NOMO-1 (cell line): ENCODE results near the gene PLD1.
"Not testable (repeated sequence)": the region's sequence is repeated elsewhere in the genome, so short reads cannot be mapped to it uniquely, and the experiment has no call there.

Source experiments
- DNase-seq, 2 experiments: peaks; one replicate each; lab custom pipeline; 2025; ENCODE audit not compliant: unreplicated experiment in 2 of 2; lab: John Stamatoyannopoulos, UW

The PLD1 gene

DNA sequence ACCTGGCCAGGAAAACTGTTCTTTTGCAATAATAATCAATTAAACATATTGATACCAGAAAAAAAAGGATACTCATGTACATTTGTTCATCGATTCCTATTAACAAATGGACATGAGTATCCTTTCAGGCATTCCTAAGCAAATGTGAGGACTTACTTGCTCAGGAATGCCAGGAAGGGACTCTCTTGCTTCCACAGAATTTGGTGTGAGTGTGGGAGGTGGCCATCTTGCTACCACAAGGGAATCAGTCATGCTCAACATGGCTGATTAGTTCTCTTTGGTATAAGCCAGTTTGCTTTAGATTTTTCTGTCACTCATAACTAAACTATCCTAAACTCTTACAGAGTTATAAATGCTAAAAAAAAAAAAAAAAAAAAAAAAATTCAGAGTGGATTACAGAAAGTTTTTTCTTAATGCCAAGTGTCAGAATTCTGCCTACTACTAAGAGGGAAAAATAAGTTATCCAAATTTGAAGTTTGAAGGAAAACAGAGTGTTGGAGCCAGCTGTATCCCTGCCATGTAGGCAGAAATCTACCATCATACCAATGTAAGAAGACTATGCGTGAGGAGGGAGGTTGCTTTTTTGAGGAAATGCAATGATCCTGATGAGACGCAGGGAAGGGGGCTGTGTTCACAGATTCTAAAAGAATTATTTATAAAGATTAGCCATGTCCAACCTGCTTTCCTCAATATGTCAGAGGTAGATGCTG lies 98.7 kb downstream of the PLD1 start:
- no peak for DNase-seq

DNA sequence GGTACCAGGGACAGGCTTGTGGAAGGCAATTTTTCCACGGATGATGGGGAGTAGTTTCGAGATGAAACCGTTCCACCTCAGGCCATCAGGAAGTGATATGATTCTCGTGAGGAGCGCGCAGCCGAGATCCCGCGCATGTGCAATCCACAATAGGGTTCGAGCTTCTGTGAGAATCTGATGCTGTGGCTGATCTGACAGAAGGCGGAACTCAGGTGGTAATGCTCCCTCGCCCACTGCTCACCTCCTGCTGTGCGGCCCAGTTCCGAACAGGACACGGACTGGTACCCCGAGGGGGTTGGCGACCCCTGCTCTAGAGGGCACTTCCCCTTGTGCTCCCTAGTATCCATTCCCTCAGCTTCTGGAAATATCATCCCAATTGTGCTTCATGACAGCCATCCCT lies 99.9 kb downstream of the PLD1 start:
- no peak for DNase-seq

DNA sequence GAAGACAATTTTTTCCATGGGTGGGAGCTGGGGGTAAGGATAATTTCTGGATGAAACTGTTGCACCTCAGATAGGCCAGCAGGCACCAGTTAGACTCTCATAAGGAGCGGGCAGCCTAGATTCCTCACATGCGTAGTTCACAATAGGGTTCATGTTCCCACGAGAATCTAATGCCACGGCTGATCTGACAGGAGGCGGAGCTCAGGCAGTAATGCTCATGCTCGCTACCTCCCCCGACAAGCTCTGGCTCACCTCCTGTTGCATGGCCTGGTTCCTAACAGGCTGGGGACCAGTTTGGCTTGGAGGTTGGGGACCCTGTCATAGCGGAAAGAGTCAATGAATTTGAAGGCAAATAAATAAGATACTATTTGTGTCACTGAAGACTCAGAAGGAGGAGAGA lies 105.5 kb downstream of the PLD1 start:
- DNase-seq = no peak

DNA sequence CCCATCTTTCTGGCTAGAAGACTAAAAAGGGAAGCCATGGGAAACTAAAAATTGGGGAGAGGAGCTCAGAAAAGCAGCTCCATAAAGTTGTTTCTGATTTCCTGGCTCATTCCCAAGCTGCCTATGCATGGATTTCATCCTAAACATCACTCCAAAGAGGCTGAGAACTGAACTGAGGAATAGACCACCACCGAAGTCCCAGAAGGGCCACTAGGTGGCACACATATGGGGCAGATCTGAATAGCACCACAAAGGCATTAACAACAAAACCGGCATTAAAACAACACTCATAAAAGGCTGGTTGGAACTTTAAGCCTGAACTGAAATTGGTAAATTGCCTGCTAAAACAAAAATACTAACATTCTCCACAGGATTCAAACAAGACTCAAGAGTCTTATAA lies 106.3 kb downstream of the PLD1 start:
- DNase-seq = peak; percentile 8 to 46

DNA sequence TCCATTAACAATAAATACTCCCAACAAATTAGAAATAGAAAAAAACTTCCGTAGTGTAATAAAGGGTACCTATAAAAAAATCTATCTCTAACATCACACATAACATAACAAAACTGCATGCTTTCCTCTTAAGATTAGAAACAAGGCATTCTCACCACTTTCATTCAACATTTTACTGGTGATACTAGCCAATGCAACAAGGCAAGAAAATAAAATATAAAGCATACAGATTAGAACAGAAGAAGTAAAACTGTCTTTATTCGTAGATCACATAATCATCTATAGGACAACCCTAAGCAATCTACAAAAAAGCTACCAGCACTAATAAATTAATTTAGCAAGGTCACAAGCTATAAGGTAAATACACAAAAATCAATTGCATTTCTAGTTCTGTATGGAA lies 107.1 kb downstream of the PLD1 start:
- DNase-seq = no peak

DNA sequence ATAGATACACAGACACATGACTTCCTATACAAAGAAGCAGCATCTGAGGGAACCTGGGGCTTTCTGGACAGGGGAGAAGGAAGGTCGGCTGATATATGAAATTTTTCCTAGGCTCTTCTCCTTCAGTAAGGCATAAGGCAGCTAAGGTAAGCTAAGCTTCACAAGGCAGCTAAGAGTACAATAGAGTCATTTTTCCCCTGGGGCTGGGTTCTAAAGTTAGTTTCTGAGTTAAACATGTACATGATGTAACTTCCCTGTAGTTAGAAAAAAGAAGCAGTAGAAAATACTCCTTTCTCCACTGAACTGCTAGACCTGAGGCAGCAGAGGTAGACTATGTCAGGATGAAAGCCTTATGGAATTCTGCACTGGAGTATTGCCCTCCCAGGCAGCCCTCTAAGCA lies 109.6 kb downstream of the PLD1 start:
- peak in 1 of 2 experiments; percentile 14 for DNase-seq

DNA sequence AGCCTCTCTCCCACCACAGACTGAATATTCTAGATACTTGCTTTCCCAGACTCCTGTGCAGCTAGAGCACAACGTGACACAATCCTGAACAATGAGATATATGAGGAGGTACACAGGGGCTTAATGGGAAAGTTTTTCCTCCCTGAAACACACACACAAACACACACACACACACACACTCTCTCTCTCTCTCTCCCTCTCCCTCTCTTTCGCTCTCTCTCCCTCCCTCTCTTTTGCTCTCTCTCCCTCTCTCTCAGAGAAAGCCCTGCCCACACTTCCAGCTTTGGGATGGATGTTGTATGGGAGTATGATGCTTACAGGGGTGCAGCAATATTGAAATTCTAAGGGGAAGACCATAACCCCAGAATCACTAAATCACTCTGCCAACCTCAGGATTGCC lies 110.1 kb downstream of the PLD1 start:
- no peak for DNase-seq

DNA sequence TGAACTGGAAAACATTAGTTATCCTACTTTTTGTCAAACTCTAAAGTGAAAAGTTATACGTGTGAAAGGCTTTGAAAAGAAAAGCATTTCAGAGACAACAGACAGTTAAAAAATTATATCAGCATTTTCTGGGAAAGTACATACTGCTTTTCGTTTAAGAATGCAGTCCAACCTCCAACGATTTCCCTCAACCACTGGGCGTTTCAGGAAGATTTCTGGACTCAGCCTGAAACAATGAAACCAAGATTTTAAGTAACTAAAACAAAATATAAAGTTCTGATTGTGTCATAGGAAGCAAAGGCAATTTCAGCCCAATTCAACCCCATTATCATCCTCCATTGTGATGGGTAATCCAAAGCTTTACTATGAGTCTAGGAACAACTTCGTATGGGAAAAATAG lies 110.7 kb downstream of the PLD1 start:
- no peak for DNase-seq

DNA sequence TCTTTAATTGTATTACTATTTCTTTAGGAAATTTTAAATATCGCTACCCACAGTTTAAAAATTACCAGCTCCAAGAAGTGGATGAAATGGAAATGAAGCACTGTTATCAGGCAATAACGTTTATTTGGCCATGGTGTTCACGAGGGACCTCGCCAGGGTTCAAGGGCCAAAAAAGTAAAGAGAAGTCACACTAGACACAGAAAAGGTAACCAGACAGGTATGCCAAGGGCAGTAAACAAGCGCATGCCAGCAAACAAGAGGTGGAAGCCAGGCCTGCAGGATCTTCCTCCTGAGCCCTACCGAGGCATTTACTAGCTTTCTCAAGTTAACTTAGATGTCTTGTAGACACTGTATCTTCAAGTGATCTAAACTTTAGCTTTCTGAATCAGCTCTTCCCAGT lies 113.5 kb downstream of the PLD1 start:
- DNase-seq = no peak

DNA sequence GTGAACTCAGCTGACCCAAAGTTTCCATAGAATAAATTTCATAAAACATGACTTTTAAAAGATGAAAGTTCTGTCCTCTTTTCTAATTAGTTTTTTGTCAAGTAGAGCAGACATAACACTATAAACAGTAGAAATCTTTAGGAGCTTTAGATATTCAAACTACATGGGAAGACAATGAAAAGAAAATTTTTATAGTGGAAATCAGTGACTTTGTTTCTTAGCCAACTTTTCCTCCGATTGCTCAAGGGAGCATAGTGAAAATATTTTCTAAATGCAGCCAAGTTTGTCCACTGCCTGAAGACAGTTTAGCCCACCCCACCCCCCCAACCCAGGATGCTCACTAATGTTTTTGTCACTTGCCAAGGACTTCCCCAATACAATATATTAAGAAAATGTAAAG lies 114.9 kb downstream of the PLD1 start:
- no peak for DNase-seq

DNA sequence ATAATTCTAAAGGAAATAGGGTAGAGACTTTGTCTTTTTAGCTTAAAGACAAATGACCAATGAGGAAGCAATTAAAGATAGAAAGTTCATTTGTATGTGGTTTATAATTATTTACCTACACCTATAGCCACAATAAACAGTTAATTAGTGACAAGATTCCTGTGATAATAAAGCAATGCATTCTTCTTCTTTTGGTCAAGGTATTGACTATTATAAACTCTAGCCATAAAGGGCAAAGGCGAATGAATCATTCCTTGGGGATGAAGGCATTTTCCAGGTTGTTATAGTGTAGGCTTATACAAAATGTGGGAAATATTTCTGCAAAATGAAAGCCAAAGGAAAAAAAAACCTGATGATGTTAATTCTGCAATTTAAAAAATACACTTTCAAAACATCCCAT lies 115.4 kb downstream of the PLD1 start:
- DNase-seq = no peak

DNA sequence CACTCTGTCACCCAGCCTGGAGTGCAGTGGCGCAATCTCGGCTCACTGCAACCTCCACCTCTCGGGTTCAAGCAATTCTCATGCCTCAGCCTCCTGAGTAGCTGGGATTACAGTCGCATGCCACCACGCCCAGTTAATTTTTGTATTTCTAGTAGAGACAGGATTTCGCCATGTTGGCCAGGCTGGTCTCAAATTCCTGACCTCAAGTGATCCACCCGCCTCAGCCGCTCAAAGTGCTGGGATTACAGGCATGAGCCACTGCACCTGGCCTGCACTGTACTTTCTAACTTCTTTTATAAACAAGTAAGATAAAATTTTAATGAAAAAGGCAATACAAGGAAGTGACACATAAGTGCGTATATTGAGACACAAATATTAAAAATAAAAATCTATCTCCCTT lies 117.7 kb downstream of the PLD1 start:
- DNase-seq = not testable (repeated sequence)

DNA sequence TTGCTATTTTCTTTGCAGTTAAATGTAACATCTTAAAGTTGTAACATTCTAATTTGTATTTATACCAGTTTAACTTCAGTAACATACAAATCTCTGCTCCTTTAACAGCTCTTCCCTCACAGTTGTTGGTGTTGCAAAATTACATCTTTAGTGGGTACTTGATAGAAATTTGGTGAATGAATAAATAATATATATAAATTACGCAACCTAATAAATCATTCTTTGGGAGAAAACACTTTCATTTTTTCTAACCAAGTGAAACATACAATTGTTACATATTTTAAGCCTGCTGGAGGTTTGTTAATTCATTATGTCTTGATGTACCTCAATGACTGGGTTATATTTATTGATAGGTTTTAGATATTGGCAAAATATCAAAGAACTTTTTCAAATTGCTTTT lies 118.8 kb downstream of the PLD1 start:
- no peak for DNase-seq

DNA sequence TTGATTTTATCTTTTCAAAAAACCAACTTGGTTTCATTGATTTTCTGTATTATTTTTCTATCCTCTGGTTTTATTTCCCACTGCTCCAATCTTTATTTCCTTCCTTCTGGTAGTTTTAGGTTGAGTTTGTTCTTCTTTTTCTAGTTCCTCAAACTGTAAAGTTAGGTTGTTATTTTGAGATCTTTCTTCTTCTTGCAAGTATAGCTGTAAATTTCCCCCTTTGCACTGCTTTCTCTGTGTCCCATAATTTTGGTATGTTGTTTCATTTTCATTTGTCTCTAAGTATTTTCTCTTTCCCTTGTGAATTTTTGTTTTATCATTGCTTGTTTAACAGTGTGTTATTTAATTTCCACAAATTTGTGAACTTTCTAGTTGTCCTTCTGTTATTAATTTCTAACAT lies 120.0 kb downstream of the PLD1 start:
- DNase-seq = peak; percentile 30 to 94

DNA sequence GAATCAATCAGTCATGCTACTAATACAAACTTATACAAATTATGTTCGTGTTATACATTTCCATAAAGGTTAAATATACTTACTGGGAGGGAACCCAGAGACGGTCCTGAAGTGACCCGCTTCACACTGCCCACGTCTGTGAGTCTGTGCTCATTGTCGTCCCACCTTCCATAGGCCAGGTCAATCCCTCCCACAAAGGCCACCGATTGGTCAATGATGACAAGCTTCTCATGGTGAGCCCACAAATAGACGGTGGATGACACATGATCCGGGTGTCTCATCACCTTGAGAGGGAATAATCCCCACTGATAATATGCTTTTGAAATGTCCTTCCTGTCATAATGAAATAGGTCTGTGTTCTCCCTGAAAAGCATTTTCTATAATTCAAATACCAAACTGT lies 121.7 kb downstream of the PLD1 start:
- DNase-seq = no peak

DNA sequence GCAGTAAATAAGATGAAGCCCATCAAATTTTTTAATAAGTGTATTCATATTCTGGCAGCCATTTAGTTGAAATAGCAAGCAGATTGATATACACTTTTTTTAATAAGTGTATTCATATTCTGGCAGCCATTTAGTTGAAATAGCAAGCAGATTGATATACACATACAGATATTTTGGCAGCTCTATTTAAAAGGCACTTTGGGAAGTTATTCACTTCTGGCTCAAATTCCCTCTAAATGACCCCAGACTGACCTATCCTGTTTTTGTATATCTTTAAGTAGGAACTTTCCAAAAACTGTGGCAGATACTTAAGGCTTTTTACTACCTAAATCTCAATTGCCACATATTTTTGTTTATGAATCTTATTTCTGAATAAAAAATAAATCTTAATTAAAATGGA lies 122.3 kb downstream of the PLD1 start:
- no peak for DNase-seq

DNA sequence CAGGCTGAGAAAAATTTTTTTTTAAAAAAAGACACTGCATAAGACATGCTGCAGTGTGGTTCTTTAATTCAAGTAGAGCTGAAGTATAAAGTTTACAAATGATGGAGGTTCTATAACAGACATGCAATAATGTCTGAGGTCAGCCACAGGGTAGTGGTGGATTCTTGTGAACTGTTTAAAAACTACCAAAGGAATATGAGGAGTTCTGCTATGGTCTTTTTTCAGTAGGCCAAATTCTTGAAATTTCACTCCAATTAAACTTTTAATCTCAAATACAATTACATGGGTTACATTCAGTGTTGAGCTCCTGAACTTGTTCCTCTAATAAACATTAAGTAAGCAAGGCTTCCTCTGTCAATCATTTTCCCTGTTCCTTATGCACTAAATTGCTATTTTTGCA lies 122.7 kb downstream of the PLD1 start:
- no peak for DNase-seq

DNA sequence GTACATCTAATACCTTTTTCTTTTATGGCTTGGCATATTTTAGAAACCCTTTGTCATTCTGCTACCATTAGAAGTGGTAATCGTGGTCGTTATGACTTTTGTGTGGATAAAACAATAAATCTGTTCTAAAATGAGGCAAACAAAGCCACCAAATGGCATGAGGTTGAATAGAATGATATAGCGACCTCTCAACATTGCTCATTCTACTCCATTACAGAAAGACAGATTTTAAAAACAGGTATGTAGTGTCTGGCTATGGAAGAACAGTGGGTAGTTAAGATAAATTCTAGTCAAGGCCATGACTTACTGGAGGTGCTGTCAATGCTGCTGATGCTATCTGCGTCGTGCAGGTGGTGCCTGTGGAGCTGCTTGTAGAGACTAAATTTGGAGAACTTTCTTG lies 123.2 kb downstream of the PLD1 start:
- DNase-seq = no peak

DNA sequence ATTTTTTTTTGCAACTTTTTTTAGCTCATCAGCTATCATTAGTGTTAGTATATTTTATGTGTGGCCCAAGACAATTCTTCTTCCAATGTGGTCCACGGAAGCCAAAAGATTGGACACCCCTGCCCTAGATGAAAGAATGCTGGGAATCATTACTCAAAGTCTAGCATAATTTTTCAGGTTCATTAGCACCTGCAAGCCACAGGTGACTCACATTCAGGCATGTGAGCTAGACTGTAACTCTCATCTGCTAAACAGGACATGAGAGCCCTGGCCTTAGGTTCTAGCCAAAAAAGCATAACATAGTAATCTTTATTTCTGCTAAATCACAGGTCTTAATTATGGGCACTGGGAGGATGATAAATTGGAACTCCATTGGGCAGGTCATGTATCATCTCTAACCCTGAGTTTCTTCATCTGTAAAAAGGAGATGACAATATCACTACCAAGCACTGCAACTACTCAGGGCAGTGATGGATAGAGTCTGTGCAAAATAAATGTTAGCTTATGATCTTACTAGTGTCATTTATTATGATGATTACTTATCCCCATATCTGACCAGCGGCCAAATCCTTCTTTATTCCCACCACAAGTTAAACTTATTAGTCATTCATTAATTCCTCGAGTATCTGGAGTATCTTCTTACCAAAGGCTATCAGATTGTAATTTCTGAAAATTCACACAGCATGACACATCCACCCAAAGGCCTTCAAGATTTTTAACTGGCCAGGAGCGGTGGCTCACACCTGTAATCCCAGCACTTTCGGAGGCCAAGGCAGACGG lies 125.0 kb downstream of the PLD1 start:
- DNase-seq = no peak

DNA sequence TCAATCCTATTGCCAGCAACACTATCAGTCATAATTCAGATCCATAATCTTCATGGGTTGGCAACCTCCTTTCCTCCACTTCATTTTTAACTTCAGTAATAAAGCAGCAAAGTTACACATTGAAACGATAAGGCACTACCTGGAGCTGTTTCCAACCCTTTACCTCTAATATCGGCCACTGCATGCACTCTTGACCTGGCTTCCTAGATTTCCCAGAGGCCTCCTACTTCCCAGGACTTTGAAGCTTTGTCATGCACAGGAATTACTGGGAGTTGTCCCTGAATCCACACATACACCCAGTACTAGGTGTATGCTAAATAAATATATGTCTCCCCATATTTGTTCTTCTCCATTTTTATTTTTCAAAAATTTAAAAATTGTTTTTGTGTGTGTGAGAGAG lies 126.1 kb downstream of the PLD1 start:
- no peak for DNase-seq

DNA sequence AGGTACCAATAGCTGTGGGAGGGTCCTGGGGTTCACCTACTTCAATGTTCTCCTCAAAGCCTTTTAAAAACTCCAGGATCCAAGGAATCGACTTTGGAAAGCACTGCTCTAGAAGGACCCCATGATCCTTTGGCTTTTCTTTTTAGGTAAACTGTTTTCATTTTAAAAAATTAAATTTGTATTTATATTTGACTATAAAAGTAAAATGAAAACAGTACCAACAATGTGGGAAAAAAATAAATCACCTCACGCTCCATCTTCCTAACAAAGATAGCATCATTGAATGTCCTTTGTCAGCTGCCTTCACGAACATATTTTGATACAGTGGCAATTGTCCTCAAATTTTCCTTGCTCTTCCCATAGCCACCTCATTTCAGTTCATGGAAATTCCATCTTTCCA lies 127.5 kb downstream of the PLD1 start:
- no peak for DNase-seq

DNA sequence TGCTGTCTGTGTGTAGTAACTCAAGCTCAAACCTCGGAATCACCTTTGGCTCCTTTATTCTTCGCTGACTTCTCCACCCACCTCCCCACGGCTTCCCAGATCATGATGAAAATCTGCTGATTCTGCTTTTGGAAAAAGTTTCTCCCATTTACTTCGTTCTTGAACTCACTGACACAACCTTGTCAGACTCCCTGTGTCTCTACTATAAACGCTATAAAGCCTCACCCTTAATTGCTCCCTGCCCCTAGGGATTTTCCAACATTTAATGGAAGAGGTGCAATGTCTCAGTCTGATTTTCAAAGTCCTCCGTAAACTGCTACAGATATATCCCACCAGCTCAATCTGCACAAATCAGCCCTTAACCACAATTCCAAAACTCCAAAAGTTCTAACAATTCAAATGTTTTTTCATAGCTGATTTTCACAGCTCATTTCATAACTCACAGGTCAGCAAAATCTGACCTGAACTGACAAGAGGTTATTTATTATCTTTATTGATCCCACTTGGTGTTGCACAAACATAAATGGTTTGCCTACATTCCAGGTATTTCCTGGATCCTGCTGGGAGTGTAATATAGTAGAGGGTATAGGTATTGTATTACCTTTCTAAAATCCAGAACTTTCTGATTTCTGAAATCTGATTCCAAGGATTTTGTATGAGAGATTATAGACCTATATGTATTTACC lies 129.4 kb downstream of the PLD1 start:
- DNase-seq = no peak
